Tibial artery (tissue), 4 donors: Measurements from ENCODE around the gene HEMGN.

Experiments
- DNase-seq, 2 donors: peaks; one replicate each; pipeline ENCODE4 v3.0.0-alpha.2; 2019
- H3K27ac ChIP-seq, 2 donors: fragments of 200-600 bp; sonication (generic) in 1 of 2; 1 replicate in 1 of 2; 2 replicates in 1 of 2; pipeline ENCODE4 v1.5.1; 2018 to 2019; ENCODE audit warnings: mild to moderate bottlenecking in 1 of 2
- H3K27me3 ChIP-seq, 2 donors: fragments of 200-600 bp; sonication (generic) in 1 of 2; one replicate each; pipeline versions ENCODE4 v1.5.1 to v1.6.0; 2016 to 2019
- H3K36me3 ChIP-seq, 3 donors: fragments of 200-600 bp; sonication (generic) in 2 of 3; one replicate each; pipeline ENCODE4 v1.5.1; 2016 to 2019; ENCODE audit warnings: mild to moderate bottlenecking in 2 of 3
- H3K4me1 ChIP-seq, 4 donors: fragments of 200-600 bp; sonication (generic) in 2 of 4; 1 replicate in 3 of 4; 2 replicates in 1 of 4; pipeline ENCODE4 v1.5.1; 2016 to 2019
- H3K4me3 ChIP-seq, 2 donors: fragments of 200-600 bp; sonication (generic) in 1 of 2; 1 replicate in 1 of 2; 2 replicates in 1 of 2; pipeline ENCODE4 v1.5.1; 2018 to 2019; ENCODE audit warnings: mild to moderate bottlenecking in 2 of 2
- H3K9me3 ChIP-seq, 3 donors: fragments of 200-600 bp; sonication (generic) in 1 of 3; one replicate each; pipeline ENCODE4 v1.5.1; 2016 to 2019
- CTCF ChIP-seq, 2 experiments: fragments of 200-600 bp in 1 of 2; fragments of 450-650 bp in 1 of 2; IDR thresholded peaks; one replicate each; pipeline ENCODE4 v1.5.1; 2017 to 2019; ENCODE audit warnings: antibody characterized with exemption in 2 of 2, mild to moderate bottlenecking in 1 of 2, moderate library complexity in 1 of 2
- intact Hi-C: fragments of 100-400 bp; cut with DNase I; formaldehyde crosslinking; loops from one replicate; pipeline ENCODE4 v1.15.0; 2023; ENCODE audit warnings: low total_unique reads

The HEMGN gene

DNA sequence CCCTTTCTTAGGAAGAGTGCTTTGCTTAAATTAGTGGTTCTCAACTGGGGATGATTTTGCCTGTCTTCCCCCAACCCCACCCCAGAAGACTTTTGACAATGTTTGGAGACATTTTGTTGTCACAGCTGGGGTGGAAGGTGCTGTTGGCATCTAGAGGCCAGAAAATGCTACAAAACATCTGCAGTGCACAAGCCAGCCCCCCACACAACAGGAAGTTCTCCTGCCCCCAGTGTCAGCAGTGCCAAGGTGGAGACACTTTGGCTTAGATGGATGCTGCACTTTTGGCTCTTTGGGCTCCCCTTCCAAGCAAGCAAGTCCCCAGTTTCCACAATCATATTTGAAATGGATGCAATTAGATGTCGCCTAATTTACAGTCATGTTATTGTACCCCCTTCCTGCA is 2.7 kb downstream of the HEMGN start:
- Histone ChIP-seq H3K36me3 (no peaks in the 10 kb centered on the region), H3K4me3 (no peak overlapping the region), H3K27me3 (peaks cover 0 to 28% of the 10 kb centered on the region in 2 donors), H3K4me1 (no peaks in the 10 kb centered on the region), H3K27ac (no peak overlapping the region), H3K9me3 (no peaks in the 10 kb centered on the region)
- DNase-seq: no peak
- no peak for TF ChIP-seq CTCF (IDR thresholded peaks at IDR 0.05)
- intact Hi-C loops: no loop called here

GRCh38 chr9:97934321-97935115 is 3.5 kb downstream of the HEMGN start:
- Histone ChIP-seq H3K27ac (no peak overlapping the region), H3K4me3 (no peak overlapping the region), H3K4me1 (no peaks in the 10 kb centered on the region), H3K36me3 (no peaks in the 10 kb centered on the region), H3K9me3 (no peaks in the 10 kb centered on the region), H3K27me3 (peaks cover 0 to 29% of the 10 kb centered on the region in 2 donors)
- intact Hi-C loops: no loop called here
- TF ChIP-seq CTCF (IDR thresholded peaks at IDR 0.05): no peak
- DNase-seq: no peak

DNA sequence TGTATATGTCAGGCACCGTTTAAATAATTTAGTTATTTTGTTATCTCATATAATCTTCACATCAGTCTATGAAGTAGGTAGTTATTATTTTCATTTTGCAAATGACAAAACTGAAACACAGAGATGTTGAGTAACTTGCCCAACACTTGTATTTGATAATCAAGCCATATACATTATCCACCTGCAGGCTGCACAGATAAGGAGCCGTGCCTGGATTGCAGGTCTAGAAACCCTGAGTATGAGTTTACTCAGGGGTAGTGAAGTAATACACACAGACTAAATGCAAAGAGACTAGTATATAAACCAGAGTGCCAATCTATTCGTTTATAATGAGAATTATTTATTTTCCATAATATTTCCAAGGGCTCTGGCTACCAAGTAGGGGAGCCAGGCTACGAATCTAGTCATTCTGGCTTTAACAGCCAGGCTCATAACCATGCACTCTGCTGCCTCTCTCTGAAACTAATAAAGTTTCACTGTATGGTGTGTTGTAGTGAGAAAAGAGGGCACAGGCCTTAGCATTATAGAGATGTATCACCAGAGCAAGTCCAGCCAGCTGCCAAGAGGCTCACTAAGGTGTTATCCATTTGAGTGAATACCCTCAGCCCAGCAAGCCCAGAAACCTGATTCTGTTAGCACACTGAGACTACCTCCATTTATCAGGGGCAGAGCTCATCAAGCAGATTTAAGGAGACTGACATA is 4.5 kb downstream of the HEMGN start:
- H3K4me3 ChIP-seq: no peak overlapping the region
- H3K27me3 ChIP-seq: peaks cover 0 to 32% of the 10 kb centered on the region in 2 donors
- H3K4me1 ChIP-seq: no peaks in the 10 kb centered on the region
- no peaks in the 10 kb centered on the region for H3K9me3 ChIP-seq
- intact Hi-C loops: no loop called here
- no peak overlapping the region for H3K27ac ChIP-seq
- no peaks in the 10 kb centered on the region for H3K36me3 ChIP-seq
- no peak for TF ChIP-seq CTCF (IDR thresholded peaks at IDR 0.05)
- DNase-seq: no peak

DNA sequence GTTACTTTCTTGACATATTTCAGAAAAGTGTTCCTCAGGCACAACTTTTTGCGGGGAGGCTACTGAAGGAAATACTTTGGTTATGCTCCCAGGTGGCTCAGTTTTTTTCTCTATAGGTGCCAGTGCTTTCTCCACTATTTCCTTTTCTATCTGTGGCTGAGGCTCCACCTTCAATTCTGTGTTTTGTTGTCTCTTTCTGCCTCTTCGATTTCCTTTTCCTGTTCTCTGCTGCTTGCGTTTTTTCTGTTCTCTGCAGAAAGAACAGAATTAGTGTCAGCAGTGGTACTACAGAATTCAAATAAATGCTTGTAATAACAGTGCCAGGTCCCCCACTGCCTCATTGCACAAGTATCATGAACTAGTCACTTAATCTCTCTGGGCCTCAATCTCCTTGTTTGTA is 7.0 kb downstream of the HEMGN start:
- H3K9me3 ChIP-seq: no peaks in the 10 kb centered on the region
- H3K4me1 ChIP-seq: no peaks in the 10 kb centered on the region
- no peak for DNase-seq
- no peak overlapping the region for H3K27ac ChIP-seq
- no peak for TF ChIP-seq CTCF (IDR thresholded peaks at IDR 0.05)
- H3K36me3 ChIP-seq: no peaks in the 10 kb centered on the region
- peaks cover 0 to 37% of the 10 kb centered on the region in 2 donors for H3K27me3 ChIP-seq
- intact Hi-C loops: no loop called here
- no peak overlapping the region for H3K4me3 ChIP-seq

GRCh38 chr9:97928986-97929604 is 8.9 kb downstream of the HEMGN start:
- peaks cover 0 to 26% of the 10 kb centered on the region in 2 donors for H3K27me3 ChIP-seq

More at GRCh38 chr9:97928986-97929604, 8.9 kb downstream of the HEMGN start:
- no peaks in the 10 kb centered on the region for H3K36me3 ChIP-seq
- no peak for DNase-seq
- intact Hi-C loops: no loop called here
- no peaks in the 10 kb centered on the region for H3K4me1 ChIP-seq
- no peak for TF ChIP-seq CTCF (IDR thresholded peaks at IDR 0.05)
- no peak overlapping the region for H3K27ac ChIP-seq
- H3K4me3 ChIP-seq: no peak overlapping the region
- H3K9me3 ChIP-seq: no peaks in the 10 kb centered on the region
